CD14-positive monocyte (primary cell): Measurements from ENCODE around the gene STPG1. TPM values are rescaled to one million over a fixed set of nuclear protein-coding genes. Genes with fewer than 3 reads are reported as not detected.
A peak's percentile ranks its signal among the peaks of the same experiment; 100 is the strongest.

Experiments
- DNase-seq, 3 donors: peaks; one replicate each; pipeline ENCODE4 v3.0.0-alpha.2; 2011 to 2022
- H2AFZ ChIP-seq: 2 replicates; pipeline ENCODE4 v1.6.0; 2012; ENCODE audit warnings: mild to moderate bottlenecking, low read depth, low read length, inconsistent platforms; ENCODE audit not compliant: insufficient read depth, poor library complexity, severe bottlenecking
- H3K27ac ChIP-seq, 2 donors: 1 replicate in 1 of 2; 2 replicates in 1 of 2; pipeline ENCODE4 v1.5.1; 2012 to 2013; ENCODE audit warnings: low read length in 2 of 2, control low read depth in 1 of 2, inconsistent platforms in 1 of 2, low read depth in 1 of 2, mild to moderate bottlenecking in 1 of 2
- H3K27me3 ChIP-seq, 2 donors: one replicate each; pipeline versions ENCODE4 v1.6.0 to v1.6.1; 2011 to 2013; ENCODE audit warnings: low read length in 2 of 2; ENCODE audit not compliant: control insufficient read depth in 2 of 2, insufficient read depth in 2 of 2
- H3K36me3 ChIP-seq, 2 donors: replicated peaks in 1 of 2; 1 replicate in 1 of 2; 2 replicates in 1 of 2; pipeline versions ENCODE4 v1.5.1 to v1.6.1; 2012 to 2013; ENCODE audit warnings: low read length in 2 of 2, control low read depth in 1 of 2, inconsistent platforms in 1 of 2, mild to moderate bottlenecking in 1 of 2; ENCODE audit not compliant: insufficient read depth in 2 of 2, control insufficient read depth in 1 of 2
- H3K4me1 ChIP-seq, 2 donors: 1 replicate in 1 of 2; 2 replicates in 1 of 2; pipeline versions ENCODE4 v1.5.1 to v1.6.1; 2012 to 2013; ENCODE audit warnings: low read length in 2 of 2, control low read depth in 1 of 2, inconsistent platforms in 1 of 2, mild to moderate bottlenecking in 1 of 2, moderate library complexity in 1 of 2; ENCODE audit not compliant: insufficient read depth in 2 of 2, control insufficient read depth in 1 of 2
- H3K4me2 ChIP-seq: replicated peaks from 2 replicates; pipeline ENCODE3; 2012; ENCODE audit warnings: low read length, moderate library complexity, mild to moderate bottlenecking; ENCODE audit not compliant: poor library complexity, severe bottlenecking; ENCODE audit errors: extremely low read depth
- H3K4me3 ChIP-seq, 3 experiments: fragments of 200-600 bp in 1 of 3; sonication (generic) in 1 of 3; replicated peaks in 1 of 3; 1 replicate in 2 of 3; 2 replicates in 1 of 3; pipeline ENCODE4 v1.5.1; 2011 to 2013; ENCODE audit warnings: low read length in 3 of 3, mild to moderate bottlenecking in 3 of 3, control low read depth in 2 of 3, low read depth in 2 of 3, inconsistent platforms in 1 of 3, moderate library complexity in 1 of 3
- H3K79me2 ChIP-seq: 2 replicates; pipeline ENCODE4 v1.6.0; 2012; ENCODE audit warnings: mild to moderate bottlenecking, control low read depth, inconsistent platforms, low read length, moderate library complexity; ENCODE audit not compliant: insufficient read depth
- H3K9ac ChIP-seq: 2 replicates; pipeline ENCODE4 v1.6.0; 2017; ENCODE audit warnings: low read length, mild to moderate bottlenecking; ENCODE audit not compliant: insufficient read depth, poor library complexity, severe bottlenecking
- H3K9me3 ChIP-seq, 2 donors: replicated peaks in 1 of 2; 1 replicate in 1 of 2; 2 replicates in 1 of 2; pipeline versions ENCODE4 v1.5.1 to v1.6.1; 2012 to 2013; ENCODE audit warnings: low read length in 2 of 2, control low read depth in 1 of 2; ENCODE audit not compliant: control insufficient read depth in 1 of 2, insufficient read depth in 1 of 2
- H4K20me1 ChIP-seq: 2 replicates; pipeline ENCODE4 v1.6.0; 2012; ENCODE audit warnings: mild to moderate bottlenecking, low read length, control low read depth, moderate library complexity; ENCODE audit not compliant: insufficient read depth
- H3K27ac Mint-ChIP-seq, 7 donors: one replicate each; pipeline ENCODE4 v1.8.0; 2020; ENCODE audit warnings: mild to moderate bottlenecking in 7 of 7, mixed read lengths in 7 of 7, moderate library complexity in 6 of 7, inconsistent platforms in 2 of 7
- H3K27me3 Mint-ChIP-seq, 3 donors: one replicate each; pipeline ENCODE4 v1.8.0; 2021 to 2022; ENCODE audit warnings: low read depth in 3 of 3, mild to moderate bottlenecking in 3 of 3, mixed read lengths in 3 of 3, moderate library complexity in 3 of 3, inconsistent platforms in 1 of 3
- H3K36me3 Mint-ChIP-seq, 2 donors: one replicate each; pipeline ENCODE4 v1.8.0; 2020; ENCODE audit warnings: mixed read lengths in 2 of 2, inconsistent platforms in 1 of 2, mild to moderate bottlenecking in 1 of 2
- H3K4me1 Mint-ChIP-seq: one replicate; pipeline ENCODE4 v1.8.0; 2020; ENCODE audit warnings: mild to moderate bottlenecking, mixed read lengths
- H3K4me3 Mint-ChIP-seq, 2 donors: one replicate each; pipeline ENCODE4 v1.8.0; 2020; ENCODE audit warnings: mild to moderate bottlenecking in 2 of 2, mixed read lengths in 2 of 2, moderate library complexity in 1 of 2
- H3K9me3 Mint-ChIP-seq, 7 donors: one replicate each; pipeline ENCODE4 v1.8.0; 2020 to 2022; ENCODE audit warnings: mixed read lengths in 7 of 7, mild to moderate bottlenecking in 6 of 7, moderate library complexity in 6 of 7, inconsistent platforms in 2 of 7
- WGBS: methylation state at CpG from one replicate; pipeline ENCODE4 v1.1.5; 2013; ENCODE audit warnings: missing lambda C conversion rate; ENCODE audit not compliant: insufficient coverage; 5-methylcytosine and 5-hydroxymethylcytosine counted together
- intact Hi-C, 2 donors: fragments of 100-400 bp; cut with micrococcal nuclease; formaldehyde crosslinking; loops; one replicate each; pipeline versions ENCODE4 v1.15.0 to v1.15.1; 2023
- polyA plus RNA-seq, 3 donors: library from polyadenylated mRNA; depleted of rRNA in 1 of 3; unstranded in 2 of 3; stranded (reverse) in 1 of 3; fragments of 300-500 nt in 2 of 3; fragments of >200 nt in 1 of 3; fragmentation: Illumina TruSeq in 2 of 3; gene quantifications; 1 replicate in 2 of 3; 2 replicates in 1 of 3; pipeline ENCODE4 v1.2.3, GENCODE V29; 2012 to 2021
- TF ChIP-seq, protein P1 (sequence below): fragments of 200-600 bp; IDR thresholded peaks from one replicate; pipeline ENCODE4 v1.8.0; 2022; ENCODE audit warnings: antibody characterized with exemption, mild to moderate bottlenecking

The STPG1 gene
- polyA plus RNA-seq, 3 donors, result 0.57 to 0.85 (median 0.60) TPM

- Histone ChIP-seq H3K4me1 (peaks cover 29 to 37% of the 10 kb centered on the region in 2 donors), H3K36me3 (peaks cover 10 to 40% of the 10 kb centered on the region in 2 donors), H3K9ac (no peak overlapping the region), H3K27me3 (no peaks in the 10 kb centered on the region), H4K20me1 (no peaks in the 10 kb centered on the region), H3K4me3 (no peak overlapping the region), H3K27ac (no peak overlapping the region), H3K9me3 (no peaks in the 10 kb centered on the region), H2AFZ (no peak overlapping the region), H3K4me2 (no peak overlapping the region), H3K79me2 (peaks cover 31% of the 10 kb centered on the region)
- TF ChIP-seq, protein P1, sequence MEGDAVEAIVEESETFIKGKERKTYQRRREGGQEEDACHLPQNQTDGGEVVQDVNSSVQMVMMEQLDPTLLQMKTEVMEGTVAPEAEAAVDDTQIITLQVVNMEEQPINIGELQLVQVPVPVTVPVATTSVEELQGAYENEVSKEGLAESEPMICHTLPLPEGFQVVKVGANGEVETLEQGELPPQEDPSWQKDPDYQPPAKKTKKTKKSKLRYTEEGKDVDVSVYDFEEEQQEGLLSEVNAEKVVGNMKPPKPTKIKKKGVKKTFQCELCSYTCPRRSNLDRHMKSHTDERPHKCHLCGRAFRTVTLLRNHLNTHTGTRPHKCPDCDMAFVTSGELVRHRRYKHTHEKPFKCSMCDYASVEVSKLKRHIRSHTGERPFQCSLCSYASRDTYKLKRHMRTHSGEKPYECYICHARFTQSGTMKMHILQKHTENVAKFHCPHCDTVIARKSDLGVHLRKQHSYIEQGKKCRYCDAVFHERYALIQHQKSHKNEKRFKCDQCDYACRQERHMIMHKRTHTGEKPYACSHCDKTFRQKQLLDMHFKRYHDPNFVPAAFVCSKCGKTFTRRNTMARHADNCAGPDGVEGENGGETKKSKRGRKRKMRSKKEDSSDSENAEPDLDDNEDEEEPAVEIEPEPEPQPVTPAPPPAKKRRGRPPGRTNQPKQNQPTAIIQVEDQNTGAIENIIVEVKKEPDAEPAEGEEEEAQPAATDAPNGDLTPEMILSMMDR, result no peak
- peak overlapping the region in 1 of 7 donors; percentile 66 for H3K27ac Mint-ChIP-seq
- peaks cover 45 to 59% of the 10 kb centered on the region in 2 donors for H3K36me3 Mint-ChIP-seq
- no peak overlapping the region for H3K4me3 Mint-ChIP-seq
- H3K27me3 Mint-ChIP-seq, result peaks cover 0 to 1% (median 0%) of the 10 kb centered on the region in 3 donors
- no peak for DNase-seq
- no peaks in the 10 kb centered on the region for H3K9me3 Mint-ChIP-seq
- intact Hi-C loops, result no loop called here
- WGBS, result 90% methylated on average over 1 of the region's 2 CpGs
- H3K4me1 Mint-ChIP-seq, result peaks cover 42% of the 10 kb centered on the region
Observed at GRCh38 chr1:24421502-24421901, 7.9 kb upstream of the STPG1 start.

- no peak overlapping the region for H3K4me3 Mint-ChIP-seq
- H3K79me2 ChIP-seq, result peaks cover 39% of the 10 kb centered on the region
- no peak overlapping the region for H3K9ac ChIP-seq
- peak in 2 of 3 donors; percentile 32 to 46 for DNase-seq
- H2AFZ ChIP-seq, result no peak overlapping the region
- peak overlapping the region in 1 of 2 donors; percentile 56 for H3K27ac ChIP-seq
- intact Hi-C loops, result no loop called here
- peaks cover 49% of the 10 kb centered on the region for H3K4me1 Mint-ChIP-seq
- H3K27ac Mint-ChIP-seq, result peak overlapping the region in 2 of 7 donors; percentile 56 to 65
- no peaks in the 10 kb centered on the region for H4K20me1 ChIP-seq
- H3K4me3 ChIP-seq, result no peak overlapping the region
- H3K4me2 ChIP-seq, result no peak overlapping the region
- peaks cover 10 to 35% of the 10 kb centered on the region in 2 donors for H3K36me3 ChIP-seq
- TF ChIP-seq, protein P1, result no peak
- peaks cover 34 to 41% of the 10 kb centered on the region in 2 donors for H3K4me1 ChIP-seq
- H3K27me3 ChIP-seq, result no peaks in the 10 kb centered on the region
- H3K9me3 Mint-ChIP-seq, result no peaks in the 10 kb centered on the region
- WGBS, result 17% methylated on average over 2 of the region's 4 CpGs
- peaks cover 0 to 6% (median 0%) of the 10 kb centered on the region in 3 donors for H3K27me3 Mint-ChIP-seq
- no peaks in the 10 kb centered on the region for H3K9me3 ChIP-seq
- H3K36me3 Mint-ChIP-seq, result peaks cover 37 to 51% of the 10 kb centered on the region in 2 donors
Observed at GRCh38 chr1:24420547-24420946, 7.0 kb upstream of the STPG1 start.
